ENCODE data around the gene E2F7.

- TF ChIP-seq CTCF (IDR thresholded peaks at IDR 0.05) (no peak), EZH2 (IDR thresholded peaks at IDR 0.05) (no peak)
Measured at GRCh38 chr12:77065361-77066204, at the start of gene E2F7.

Measured in neural progenitor cell (in vitro differentiated cells).